GM18505 (cell line): ENCODE results near the gene FMNL1.

ENCODE experiments used
- ATAC-seq: cut with Tn5 transposase; IDR thresholded peaks from one replicate; pipeline ENCODE4 v1.9.1; 2021; ENCODE audit not compliant: unreplicated experiment
- POLR2A ChIP-seq: IDR thresholded peaks from 4 replicates; pipeline ENCODE4 v1.6.1; 2011; ENCODE audit warnings: borderline replicate concordance; ENCODE audit not compliant: insufficient read depth, insufficient read length; ENCODE audit errors: extremely low read depth

Gene FMNL1

DNA sequence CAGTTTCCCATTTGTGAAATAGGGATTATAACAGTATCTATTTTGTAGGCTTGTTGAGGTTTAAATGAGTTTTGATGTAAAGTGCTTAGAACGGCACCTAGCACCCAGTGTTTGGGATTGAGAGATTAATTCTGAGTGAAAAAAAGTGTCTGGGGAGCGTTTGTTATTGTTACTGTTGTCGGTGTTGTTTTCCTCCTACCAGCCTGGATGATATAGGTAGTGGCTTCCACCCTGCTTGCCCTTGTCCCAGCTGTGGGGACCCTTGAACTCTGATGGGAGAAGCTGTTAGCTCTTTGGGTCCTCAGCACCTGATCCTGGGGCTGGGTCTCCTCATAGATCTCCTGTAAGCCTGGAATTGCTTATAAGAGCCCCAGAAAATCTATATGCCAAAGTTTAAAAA is 4.9 kb downstream of the FMNL1 start:
- ATAC-seq = no peak
- TF ChIP-seq POLR2A = no peak

DNA sequence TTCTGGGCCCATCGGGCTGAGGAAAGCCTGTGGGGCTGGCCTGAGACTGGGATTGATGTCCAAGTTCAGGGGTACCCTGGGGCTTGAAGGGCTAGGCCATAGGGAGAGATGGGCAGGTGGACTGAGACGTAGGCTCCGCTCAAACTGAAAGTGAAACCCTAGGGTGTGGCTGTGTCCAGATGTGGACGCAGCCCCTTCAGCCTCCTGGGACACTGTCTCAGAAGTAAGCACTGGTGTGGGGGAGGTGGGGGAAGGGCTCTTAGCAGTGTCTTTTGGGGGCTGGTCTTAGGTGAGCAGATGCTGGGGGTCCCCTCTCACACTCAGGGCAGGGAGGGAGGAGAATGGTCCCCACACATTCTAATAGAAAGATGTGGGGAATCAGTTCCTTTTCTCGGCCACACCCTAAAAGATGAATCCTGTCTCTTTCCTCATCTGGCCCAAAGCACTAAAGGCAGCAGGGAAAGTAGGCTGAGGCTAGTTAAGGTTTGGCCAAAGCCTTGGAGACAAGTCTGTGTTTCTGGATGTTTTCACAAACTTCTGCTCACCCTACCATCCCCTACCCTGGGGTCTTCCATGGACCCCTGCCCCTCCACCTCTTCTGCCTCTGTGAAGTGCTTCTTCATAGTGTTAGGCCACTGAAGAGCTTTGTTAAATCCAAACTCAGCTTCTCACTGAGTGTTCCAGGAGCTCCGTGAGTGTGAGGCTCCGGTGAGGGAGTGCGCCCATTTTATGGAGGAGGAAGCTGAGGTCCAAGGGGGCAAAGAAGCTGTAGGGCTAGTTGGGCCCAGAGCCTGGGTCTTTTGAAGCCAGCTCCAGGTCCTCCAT is 5.6 kb downstream of the FMNL1 start:
- peak; percentile 46 for TF ChIP-seq POLR2A

DNA sequence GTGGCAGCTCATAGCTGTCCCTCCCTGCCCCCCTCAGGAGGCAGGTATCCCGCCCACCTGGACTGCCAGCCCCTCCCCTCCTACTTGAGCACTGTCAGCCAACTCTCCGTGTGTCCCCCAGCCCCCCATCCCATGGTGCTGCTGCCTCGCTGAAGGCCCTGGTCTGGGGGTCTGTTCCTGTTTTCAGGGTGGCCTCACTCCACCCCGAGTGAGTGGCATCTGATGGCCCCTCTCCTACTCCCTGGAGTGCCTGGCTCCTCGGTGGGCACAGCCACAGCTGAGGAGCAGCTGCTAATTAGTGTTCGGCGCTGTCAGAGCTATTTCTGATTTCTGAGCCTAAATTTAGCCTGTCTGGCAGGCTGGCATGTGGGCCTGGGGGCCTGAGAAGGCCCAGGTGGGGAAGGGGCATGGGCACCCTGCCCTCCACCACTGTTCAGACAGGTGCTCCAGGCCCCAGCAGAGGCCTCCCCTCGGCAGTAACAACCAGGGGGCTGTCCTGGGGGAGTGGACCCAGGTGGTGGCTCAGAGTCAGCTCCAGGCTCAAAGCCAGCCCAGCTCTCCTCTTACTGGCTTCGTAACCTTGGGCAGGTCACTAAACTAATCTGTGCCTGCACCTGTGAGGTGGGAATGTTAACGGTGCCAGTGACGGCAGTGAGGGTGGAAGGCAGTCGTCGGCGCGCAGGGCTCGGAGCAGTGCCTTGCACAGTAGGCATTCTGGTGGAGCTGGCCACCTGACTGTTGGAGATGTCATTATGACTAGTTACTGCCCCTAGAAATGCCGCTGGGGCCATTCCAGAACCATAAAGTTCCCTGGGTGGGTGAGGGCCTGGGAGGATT is 6.5 kb downstream of the FMNL1 start:
- TF ChIP-seq POLR2A = peak; percentile 46

More for the DNA sequence above, 5.6 kb downstream of the FMNL1 start:
- ATAC-seq = no peak

DNA sequence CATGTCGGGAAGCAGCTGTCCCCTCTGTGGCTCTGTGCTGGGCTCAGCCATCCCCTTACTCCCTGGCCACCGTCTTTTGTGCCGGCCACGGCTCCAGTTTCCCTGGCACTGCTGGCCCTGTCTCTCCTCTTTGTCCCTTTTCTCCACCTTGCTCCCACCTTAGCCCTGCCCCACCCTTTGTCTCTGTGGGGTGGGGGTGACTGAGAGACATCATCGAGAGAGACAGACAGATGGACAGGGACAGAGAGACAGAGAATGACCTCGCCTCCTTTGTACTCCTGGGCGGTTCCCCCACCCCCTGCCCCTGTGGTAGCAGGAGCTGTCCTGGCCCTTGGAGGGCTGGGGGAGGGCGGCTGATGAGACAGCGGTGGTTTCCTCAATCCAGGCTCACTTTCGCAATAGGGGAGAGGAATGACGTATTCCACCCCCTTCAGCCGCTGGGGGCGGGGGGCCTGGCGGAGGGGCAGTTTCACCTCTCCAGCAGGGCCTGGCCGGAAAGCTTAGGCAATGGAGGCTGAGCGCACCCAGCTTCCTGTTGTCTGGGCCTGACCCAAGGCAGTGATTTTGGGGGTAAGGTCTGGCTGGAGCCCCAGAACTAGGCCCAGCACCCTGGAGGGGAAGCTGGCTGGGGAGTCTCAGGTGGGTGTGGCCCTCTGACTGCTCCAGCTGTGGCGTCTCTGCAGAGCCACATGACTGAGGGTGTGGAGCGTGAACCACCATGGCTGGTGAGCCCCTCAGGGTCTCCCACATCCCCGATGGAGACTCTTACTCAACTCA is 7.3 kb downstream of the FMNL1 start:
- no peak for ATAC-seq
- TF ChIP-seq POLR2A = peak; percentile 40

More for the DNA sequence above, 6.5 kb downstream of the FMNL1 start:
- no peak for ATAC-seq

DNA sequence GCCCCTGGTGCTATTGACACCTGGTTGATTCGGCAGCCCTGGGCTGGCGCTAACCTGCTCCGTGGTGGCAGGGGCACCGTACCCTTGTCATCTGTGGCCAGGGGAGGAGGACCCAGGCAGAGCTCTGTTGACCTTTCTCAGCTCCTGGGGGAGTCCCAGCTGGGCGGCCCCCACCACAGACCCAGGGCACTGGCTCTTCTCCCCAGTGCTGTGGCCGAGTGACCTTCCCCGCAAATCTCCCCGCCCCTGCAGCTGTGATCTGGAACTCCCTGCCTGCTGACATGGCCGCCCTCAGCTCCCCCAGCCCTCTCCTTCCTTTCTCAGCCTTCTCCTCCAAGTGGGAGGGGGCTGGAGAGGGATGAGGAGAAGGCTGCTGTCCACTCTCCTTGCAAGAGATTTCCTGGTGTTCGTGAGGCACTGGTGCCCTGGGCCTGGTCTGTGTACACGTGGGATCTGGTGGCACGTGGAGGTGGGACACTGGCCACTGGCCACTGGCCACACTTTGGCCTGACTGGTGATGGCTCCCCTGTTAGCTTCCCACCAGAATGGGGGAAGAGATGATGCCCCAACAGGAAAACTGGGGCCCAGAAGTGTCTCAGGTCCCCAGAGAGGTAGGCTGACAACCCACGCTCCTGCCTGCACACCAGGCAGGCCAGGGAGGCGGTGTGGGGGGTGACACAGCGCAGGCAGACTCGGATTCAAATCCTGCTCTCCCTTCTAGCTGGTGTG is 8.2 kb downstream of the FMNL1 start:
- peak; percentile 10 for TF ChIP-seq POLR2A
- ATAC-seq = no peak

DNA sequence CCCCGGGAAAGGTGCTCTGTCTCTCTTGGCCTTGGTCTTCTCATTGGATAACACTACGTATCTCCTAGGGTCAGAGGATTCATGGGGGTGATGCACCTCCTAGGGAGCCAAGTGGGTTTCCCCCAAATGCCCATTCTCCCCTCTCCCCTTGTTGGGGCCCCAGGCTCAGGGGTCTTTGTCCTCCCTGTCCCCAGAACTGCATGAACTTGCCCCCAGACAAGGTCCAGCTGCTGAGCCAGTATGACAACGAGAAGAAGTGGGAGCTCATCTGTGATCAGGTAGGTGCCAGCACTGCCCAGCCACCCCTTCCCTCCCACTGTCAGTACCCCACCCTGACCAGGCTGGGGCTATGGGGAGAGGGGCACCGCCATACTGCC is 8.7 kb downstream of the FMNL1 start:
- no peak for TF ChIP-seq POLR2A
- ATAC-seq = no peak

DNA sequence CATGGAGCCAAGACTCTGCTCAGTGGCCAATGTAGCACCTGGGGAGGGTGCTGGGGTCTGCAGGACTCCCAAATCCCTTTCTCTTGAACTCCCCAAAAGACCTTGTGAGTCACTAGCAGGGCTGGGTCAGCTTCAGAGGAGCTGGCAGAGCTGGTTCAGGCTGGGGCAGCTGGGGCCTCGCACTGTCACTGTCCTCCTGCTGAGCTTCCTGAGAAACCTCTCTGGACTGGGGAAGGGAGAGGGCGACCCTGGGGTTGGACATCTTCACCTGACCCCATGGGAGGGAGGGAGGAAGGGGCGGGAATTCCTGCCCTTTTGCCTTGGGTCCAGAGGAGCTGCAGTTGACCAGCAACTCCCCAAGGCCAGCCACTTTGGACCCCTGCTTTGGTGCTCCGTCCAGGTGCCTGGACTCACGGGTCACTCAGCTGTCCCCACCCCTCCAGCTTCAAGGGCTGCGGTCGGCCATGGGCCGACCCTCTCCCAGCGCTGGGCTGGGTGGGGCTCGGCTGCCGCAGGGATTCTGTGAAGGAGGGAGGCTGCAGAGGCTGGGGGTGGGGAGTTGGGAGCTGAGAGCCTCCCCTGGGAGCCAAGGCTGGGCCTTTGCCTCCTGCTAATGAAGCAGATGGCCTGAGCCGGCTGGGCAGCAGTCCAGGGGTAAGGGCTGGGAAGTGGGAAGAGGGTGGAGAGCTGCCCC is 9.2 kb downstream of the FMNL1 start:
- TF ChIP-seq POLR2A = no peak
- ATAC-seq = no peak

DNA sequence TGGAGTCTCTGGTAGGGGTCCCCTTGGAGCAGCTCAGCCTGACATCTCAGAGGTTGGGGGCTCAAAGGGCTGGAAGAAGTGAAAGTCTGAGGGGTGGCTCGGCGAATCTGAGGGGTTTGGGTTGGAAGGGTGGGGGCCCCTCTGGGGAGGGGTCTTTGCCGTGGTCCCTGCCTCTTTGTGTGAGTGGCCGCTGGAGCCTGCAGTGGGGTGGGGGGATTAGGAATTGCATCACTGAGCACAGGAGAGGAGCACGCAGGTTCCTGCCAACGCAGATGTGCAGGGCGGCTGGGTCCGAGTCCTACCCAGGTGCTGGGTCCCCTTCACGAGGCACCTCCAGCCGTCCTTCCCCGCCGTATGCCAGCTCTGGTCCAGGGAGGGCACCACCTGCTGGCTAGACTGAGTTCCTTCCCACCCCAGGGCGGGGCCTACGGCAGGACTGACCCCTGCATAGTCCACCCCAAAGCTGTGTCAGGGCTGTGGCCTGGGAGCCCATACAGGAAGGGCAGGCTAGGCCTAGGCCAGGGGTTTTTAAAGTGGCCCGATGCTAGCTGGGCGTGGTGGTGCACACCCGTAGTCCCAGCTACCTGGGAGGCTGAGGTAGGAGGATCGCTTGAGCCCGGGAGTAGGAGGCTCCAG is 9.9 kb downstream of the FMNL1 start:
- ATAC-seq = no peak
- no peak for TF ChIP-seq POLR2A

DNA sequence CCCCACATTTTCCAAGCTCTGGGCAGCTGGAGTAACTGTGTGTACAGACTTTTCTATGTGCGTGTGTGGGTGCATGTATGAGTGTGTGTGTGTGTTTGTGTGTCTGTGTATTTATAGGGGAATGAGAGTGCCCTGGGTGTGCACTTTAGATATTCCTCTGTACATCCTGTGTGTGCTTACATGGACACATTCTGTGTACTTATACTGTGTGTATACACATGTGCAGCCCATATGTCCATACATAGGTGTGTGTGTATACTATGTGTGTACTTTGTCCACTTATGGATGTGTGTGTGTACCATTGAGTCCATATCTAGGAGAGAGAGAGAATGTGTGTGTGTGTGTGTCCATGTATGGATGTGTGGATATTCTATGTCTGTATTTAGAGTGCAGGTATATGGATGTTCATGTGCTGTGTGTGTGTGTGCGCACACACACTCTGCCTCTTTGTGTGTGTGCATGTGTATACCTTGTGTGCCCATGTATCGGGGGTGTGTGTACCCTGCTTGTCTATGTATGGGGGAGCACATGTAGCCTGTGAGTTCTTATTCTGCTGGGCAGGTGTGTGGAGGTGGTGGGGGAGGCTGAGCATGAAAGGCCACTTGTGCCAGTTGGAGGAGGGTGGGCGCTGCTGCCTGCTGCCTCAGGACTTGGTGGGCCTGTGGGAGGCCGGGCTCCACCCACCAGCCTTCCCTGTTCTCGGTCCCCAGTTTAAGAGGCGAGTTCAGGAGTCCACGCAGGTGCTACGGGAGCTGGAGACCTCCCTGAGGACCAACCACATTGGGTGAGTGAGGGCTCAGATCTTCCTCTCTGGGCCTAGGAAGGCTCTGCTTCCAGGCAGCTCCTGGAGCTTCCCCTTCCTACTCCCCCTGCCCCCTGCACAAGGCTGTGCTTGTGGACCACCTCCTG is 11.1 kb downstream of the FMNL1 start:
- ATAC-seq = no peak
- TF ChIP-seq POLR2A = no peak

DNA sequence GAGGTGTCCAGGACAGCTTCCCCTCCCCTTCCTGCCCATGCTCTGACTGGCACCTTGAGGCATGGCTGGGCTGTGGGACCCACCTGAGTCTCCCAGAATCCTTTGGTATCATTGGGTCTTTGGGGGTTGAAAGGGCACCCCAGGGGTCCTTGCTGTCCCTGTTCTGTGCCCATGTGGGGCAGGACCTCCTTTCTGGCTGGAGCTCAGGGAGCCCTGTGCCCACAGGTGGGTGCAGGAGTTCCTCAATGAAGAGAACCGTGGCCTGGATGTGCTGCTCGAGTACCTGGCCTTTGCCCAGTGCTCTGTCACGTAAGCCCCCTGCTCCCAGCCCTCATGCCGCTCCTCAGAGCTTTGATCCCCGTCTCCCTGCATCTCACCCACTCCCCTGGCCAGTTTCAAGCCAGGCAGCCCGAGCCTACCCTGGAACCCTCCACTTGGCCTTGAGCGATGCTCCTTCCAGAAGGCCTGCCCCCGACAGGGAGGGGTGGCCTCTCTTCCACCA is 11.8 kb downstream of the FMNL1 start:
- no peak for TF ChIP-seq POLR2A

More for the DNA sequence above, 11.8 kb downstream of the FMNL1 start:
- no peak for ATAC-seq
